ENCODE measurements around the gene GALNT13. TPM values are rescaled to one million over a fixed set of nuclear protein-coding genes. Genes with fewer than 3 reads are reported as not detected.

GALNT13 gene
- total and polyA plus RNA-seq, 10 of the 15 experiments (the other 5 are each of a cell fraction or from before 2014, with no cell fraction given), result 0.04 TPM; not detected in 9

GRCh38 chr2:154263206-154263605 is 391.5 kb downstream of the GALNT13 start (continued):
- TF ChIP-seq ETV6 (conservative IDR thresholded peaks at IDR 0.05 in 1 of 2, IDR thresholded peaks at IDR 0.05 in 1 of 2; ENCODE audit: borderline replicate concordance in 1 of 2, low read depth in 1 of 2) (no peak), IRF4 (IDR thresholded peaks at IDR 0.05; ENCODE audit: low read depth, low read length) (no peak), EP300 (IDR thresholded peaks at IDR 0.05; ENCODE audit: borderline replicate concordance in 1 of 2, control insufficient read depth in 1 of 2, low read depth in 2 of 2, low read length in 2 of 2) (no peak), SUPT20H (IDR thresholded peaks at IDR 0.05; ENCODE audit: borderline replicate concordance, control insufficient read depth, low read depth, low read length) (no peak), YBX1 (IDR thresholded peaks at IDR 0.05) (no peak)

- Histone ChIP-seq H2AFZ (ENCODE audit: control insufficient read depth, low read depth, low read length) (no peak overlapping the region), H3K4me1 (ENCODE audit: control insufficient read depth, insufficient read depth, low read length) (no peaks in the 10 kb centered on the region), H3K4me2 (ENCODE audit: control insufficient read depth, insufficient read depth) (no peak overlapping the region), H3K27me3 (replicated peaks in 1 of 2; ENCODE audit: control insufficient read depth in 2 of 2, insufficient read depth in 2 of 2, low read length in 1 of 2) (no peaks in the 10 kb centered on the region), H3K9ac (ENCODE audit: control insufficient read depth, insufficient read depth, low read length) (no peak overlapping the region), H3K4me3 (no peak overlapping the region), H4K20me1 (ENCODE audit: control insufficient read depth, insufficient read depth) (no peaks in the 10 kb centered on the region), H3K36me3 (ENCODE audit: control insufficient read depth in 2 of 2, insufficient read depth in 2 of 2, low read length in 1 of 2) (no peaks in the 10 kb centered on the region), H3K27ac (ENCODE audit: control insufficient read depth, insufficient read depth) (no peak overlapping the region), H3K79me2 (ENCODE audit: control insufficient read depth, insufficient read depth, low read length) (no peaks in the 10 kb centered on the region), H3K9me3 (replicated peaks; ENCODE audit: control insufficient read depth, insufficient read depth, low read length) (no peaks in the 10 kb centered on the region)
- no peak for ATAC-seq
- SMC1A ChIA-PET (ENCODE audit: uncharacterized antibody, unreplicated experiment), result no interaction called here
- no peak for DNase-seq (ENCODE audit: low read depth, low spot score)
- RAD21 ChIA-PET (ENCODE audit: unreplicated experiment), result no interaction called here
- no peak for FAIRE-seq
- BruUV-seq (replicated peaks), result no TSS peak
- in situ Hi-C loops (cut with MboI), result no loop called here
- POLR2A ChIA-PET, result no interaction called here
- CTCF ChIA-PET, result interaction anchor here (1.0 kb wide), 1 partner anchor 26 kb away, joined by 3 read pairs; no protein-coding TSS in a partner anchor
- intact Hi-C loops (cut with micrococcal nuclease; ENCODE audit: unreplicated experiment), result no loop called here
- WGBS (ENCODE audit: insufficient coverage, insufficient replicate concordance, low lambda C conversion rate, missing lambda C conversion rate), result 32% methylated on average over 2 of the region's 2 CpGs
- TF ChIP-seq IKZF2 (IDR thresholded peaks at IDR 0.05) (no peak), GATAD2B (conservative IDR thresholded peaks at IDR 0.05; ENCODE audit: low read depth) (no peak), SPI1 (IDR thresholded peaks at IDR 0.05; ENCODE audit: borderline replicate concordance, insufficient read depth, low read depth, low read length) (no peak), TCF3 (IDR thresholded peaks at IDR 0.05; ENCODE audit: borderline replicate concordance, insufficient read depth, low read depth, low read length) (no peak), CEBPZ (IDR thresholded peaks at IDR 0.05; ENCODE audit: low read depth, low read length) (no peak), EGR1 (IDR thresholded peaks at IDR 0.05; ENCODE audit: borderline replicate concordance in 1 of 2, low read depth in 2 of 2, low read length in 2 of 2) (no peak), ZBTB40 (IDR thresholded peaks at IDR 0.05; ENCODE audit: borderline replicate concordance) (no peak), RUNX3 (IDR thresholded peaks at IDR 0.05; ENCODE audit: low read length) (no peak), HSF1 (IDR thresholded peaks at IDR 0.05; ENCODE audit: low read depth, low read length) (no peak)
Observed at GRCh38 chr2:154264024-154264423, 392.3 kb downstream of the GALNT13 start.

All from GM12878 (cell line).